PC-9 (cell line): ENCODE results near the gene ADORA1. TPM values are rescaled to one million over a fixed set of nuclear protein-coding genes. Genes with fewer than 3 reads are reported as not detected.

Experiments used
- BruUV-seq: library from RNA; stranded (reverse); fragments of 400-500 nt; replicated peaks from 2 replicates; lab custom pipeline; 2021; lab: Mats Ljungman, UMichigan
- CTCF ChIA-PET: fragments of 300-600 bp; sonication (Branson Sonifier 250); formaldehyde crosslinking; loops from one replicate; lab custom pipeline; 2022; ENCODE audit warnings: antibody characterized with exemption; lab: Charles Lee
- POLR2A ChIA-PET: fragments of 300-600 bp; sonication (Branson Sonifier 250); formaldehyde crosslinking; loops from one replicate; lab custom pipeline; 2022; ENCODE audit warnings: antibody characterized with exemption; ENCODE audit not compliant: unreplicated experiment; lab: Charles Lee
- DNase-seq, 2 experiments: peaks; one replicate each; pipeline versions ENCODE4 v3.0.0 to v3.0.0-alpha.2; 2015 to 2022; ENCODE audit warnings: mixed read lengths in 1 of 2
- H2AFZ ChIP-seq: fragments of 200-600 bp; sonication (generic); 2 replicates; pipeline ENCODE4 v1.8.1; 2017; ENCODE audit warnings: antibody characterized with exemption
- H3F3A ChIP-seq: fragments of 200-600 bp; sonication (generic); 2 replicates; pipeline ENCODE4 v1.8.1; 2017; ENCODE audit warnings: antibody characterized with exemption, mild to moderate bottlenecking, low read depth; ENCODE audit not compliant: insufficient read depth
- H3K27ac ChIP-seq: fragments of 200-600 bp; sonication (generic); 2 replicates; pipeline ENCODE4 v1.6.1; 2016; ENCODE audit warnings: mixed run types
- H3K27me3 ChIP-seq: fragments of 200-600 bp; sonication (generic); 2 replicates; pipeline ENCODE4 v1.6.1; 2016; ENCODE audit warnings: low read depth, mixed run types; ENCODE audit not compliant: insufficient read depth
- H3K36me3 ChIP-seq: fragments of 200-600 bp; sonication (generic); 2 replicates; pipeline ENCODE4 v1.6.1; 2016; ENCODE audit warnings: low read depth, mixed run types
- H3K4me1 ChIP-seq: fragments of 200-600 bp; sonication (generic); replicated peaks from 2 replicates; pipeline ENCODE4 v1.6.1; 2016; ENCODE audit warnings: mixed run types; ENCODE audit not compliant: insufficient read depth
- H3K4me2 ChIP-seq: fragments of 200-600 bp; sonication (generic); 2 replicates; pipeline ENCODE4 v1.6.1; 2017; ENCODE audit warnings: mixed run types
- H3K4me3 ChIP-seq: fragments of 200-600 bp; sonication (generic); 2 replicates; pipeline ENCODE4 v1.6.1; 2016; ENCODE audit warnings: mixed run types
- H3K79me2 ChIP-seq: fragments of 200-600 bp; sonication (generic); 2 replicates; pipeline ENCODE4 v1.6.1; 2017; ENCODE audit warnings: low read depth, mixed run types
- H3K9me2 ChIP-seq: fragments of 200-600 bp; sonication (generic); 2 replicates; pipeline ENCODE4 v1.8.1; 2017; ENCODE audit warnings: mild to moderate bottlenecking; ENCODE audit not compliant: insufficient read depth
- H3K9me3 ChIP-seq: fragments of 200-600 bp; sonication (generic); 2 replicates; pipeline ENCODE4 v1.8.1; 2016; ENCODE audit warnings: low read depth; ENCODE audit not compliant: insufficient read depth
- H4K20me1 ChIP-seq: fragments of 200-600 bp; sonication (generic); 2 replicates; pipeline ENCODE4 v1.8.1; 2017; ENCODE audit not compliant: insufficient read depth
- EZH2 ChIP-seq: fragments of 200-600 bp; sonication (generic); IDR thresholded peaks from 2 replicates; pipeline ENCODE4 v1.8.0; 2017; ENCODE audit warnings: antibody characterized with exemption, low read depth
- intact Hi-C: fragments of 100-400 bp; cut with micrococcal nuclease; formaldehyde crosslinking; loops from one replicate; pipeline ENCODE4 v1.10.0; 2022; ENCODE audit not compliant: unreplicated experiment
- total RNA-seq: library from RNA; stranded (reverse); gene quantifications from 2 replicates; pipeline ENCODE4 v1.2.3, GENCODE V29; 2021
- TF ChIP-seq, protein P1 (sequence below): fragments of 200-600 bp; sonication (generic); conservative IDR thresholded peaks from 2 replicates; pipeline ENCODE4 v1.6.1; 2017; ENCODE audit warnings: mixed run types, antibody characterized with exemption, mild to moderate bottlenecking, moderate library complexity

The ADORA1 gene
- total RNA-seq, 1 experiment from 2014 or later, result 8.3 TPM

DNA sequence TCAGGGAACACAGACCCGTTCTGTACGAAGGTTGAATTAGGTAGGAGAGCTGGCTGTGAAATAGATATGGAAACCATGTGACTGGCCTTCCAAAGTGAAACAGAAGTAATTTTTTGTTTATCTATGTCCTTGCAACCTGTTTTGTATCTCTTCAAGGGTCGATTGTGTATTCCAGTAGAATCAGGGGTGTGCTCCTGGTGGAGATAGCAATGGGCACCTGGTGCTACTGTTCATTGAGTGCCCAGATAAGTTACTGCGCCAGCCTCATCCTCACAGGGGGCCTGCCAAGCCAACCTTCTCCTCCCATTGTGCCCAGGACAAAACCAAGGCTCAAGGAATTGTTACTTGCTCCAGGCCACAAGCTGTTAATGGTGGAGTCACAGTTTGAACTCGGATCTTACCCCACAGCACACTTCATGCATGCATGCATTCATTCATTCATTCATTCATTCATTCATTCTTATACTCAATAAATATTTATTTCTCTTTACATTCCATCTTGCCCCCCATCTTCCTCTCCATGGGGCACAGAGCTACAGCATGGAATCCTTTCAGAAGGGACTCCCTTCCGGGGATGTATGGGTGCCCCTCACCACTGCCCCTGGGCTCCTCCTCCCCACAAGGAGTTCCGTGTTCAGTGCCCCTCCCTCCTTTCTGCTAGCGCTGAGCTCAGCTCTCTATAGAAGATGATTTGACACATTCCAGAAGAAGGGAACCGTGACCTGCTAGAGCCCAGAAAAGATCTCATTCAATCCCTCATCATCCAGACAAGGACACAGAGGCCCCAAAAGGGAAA is 24.0 kb downstream of the ADORA1 start:
- intact Hi-C loops, result loop anchor here (2.0 kb wide), 1 partner anchor 17 kb away; no protein-coding TSS in a partner anchor
- H3K9me3 ChIP-seq, result no peaks in the 10 kb centered on the region
- H3F3A ChIP-seq, result peaks cover 61% of the 10 kb centered on the region
- POLR2A ChIA-PET, result interaction anchor here (0.6 kb wide), 1 partner anchor 23 kb away, joined by 5 read pairs; no protein-coding TSS in a partner anchor
- CTCF ChIA-PET, result interaction anchor here (1.2 to 1.4 kb wide), 2 partner anchors 19 to 21 kb away, joined by 3 to 4 read pairs; no protein-coding TSS in a partner anchor
- no peak for TF ChIP-seq EZH2
- TF ChIP-seq, protein P1, sequence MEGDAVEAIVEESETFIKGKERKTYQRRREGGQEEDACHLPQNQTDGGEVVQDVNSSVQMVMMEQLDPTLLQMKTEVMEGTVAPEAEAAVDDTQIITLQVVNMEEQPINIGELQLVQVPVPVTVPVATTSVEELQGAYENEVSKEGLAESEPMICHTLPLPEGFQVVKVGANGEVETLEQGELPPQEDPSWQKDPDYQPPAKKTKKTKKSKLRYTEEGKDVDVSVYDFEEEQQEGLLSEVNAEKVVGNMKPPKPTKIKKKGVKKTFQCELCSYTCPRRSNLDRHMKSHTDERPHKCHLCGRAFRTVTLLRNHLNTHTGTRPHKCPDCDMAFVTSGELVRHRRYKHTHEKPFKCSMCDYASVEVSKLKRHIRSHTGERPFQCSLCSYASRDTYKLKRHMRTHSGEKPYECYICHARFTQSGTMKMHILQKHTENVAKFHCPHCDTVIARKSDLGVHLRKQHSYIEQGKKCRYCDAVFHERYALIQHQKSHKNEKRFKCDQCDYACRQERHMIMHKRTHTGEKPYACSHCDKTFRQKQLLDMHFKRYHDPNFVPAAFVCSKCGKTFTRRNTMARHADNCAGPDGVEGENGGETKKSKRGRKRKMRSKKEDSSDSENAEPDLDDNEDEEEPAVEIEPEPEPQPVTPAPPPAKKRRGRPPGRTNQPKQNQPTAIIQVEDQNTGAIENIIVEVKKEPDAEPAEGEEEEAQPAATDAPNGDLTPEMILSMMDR, result no peak
- DNase-seq, result no peak
- H3K79me2 ChIP-seq, result peaks cover 13% of the 10 kb centered on the region
- H4K20me1 ChIP-seq, result no peaks in the 10 kb centered on the region
- no peaks in the 10 kb centered on the region for H3K36me3 ChIP-seq
- peak overlapping the region; percentile 70 for H3K27ac ChIP-seq
- BruUV-seq, result no TSS peak
- no peaks in the 10 kb centered on the region for H3K27me3 ChIP-seq
- H3K4me1 ChIP-seq, result peaks cover 56% of the 10 kb centered on the region
- no peaks in the 10 kb centered on the region for H3K9me2 ChIP-seq
- H3K4me2 ChIP-seq, result peak overlapping the region; percentile 78
- H3K4me3 ChIP-seq, result no peak overlapping the region
- no peak overlapping the region for H2AFZ ChIP-seq

DNA sequence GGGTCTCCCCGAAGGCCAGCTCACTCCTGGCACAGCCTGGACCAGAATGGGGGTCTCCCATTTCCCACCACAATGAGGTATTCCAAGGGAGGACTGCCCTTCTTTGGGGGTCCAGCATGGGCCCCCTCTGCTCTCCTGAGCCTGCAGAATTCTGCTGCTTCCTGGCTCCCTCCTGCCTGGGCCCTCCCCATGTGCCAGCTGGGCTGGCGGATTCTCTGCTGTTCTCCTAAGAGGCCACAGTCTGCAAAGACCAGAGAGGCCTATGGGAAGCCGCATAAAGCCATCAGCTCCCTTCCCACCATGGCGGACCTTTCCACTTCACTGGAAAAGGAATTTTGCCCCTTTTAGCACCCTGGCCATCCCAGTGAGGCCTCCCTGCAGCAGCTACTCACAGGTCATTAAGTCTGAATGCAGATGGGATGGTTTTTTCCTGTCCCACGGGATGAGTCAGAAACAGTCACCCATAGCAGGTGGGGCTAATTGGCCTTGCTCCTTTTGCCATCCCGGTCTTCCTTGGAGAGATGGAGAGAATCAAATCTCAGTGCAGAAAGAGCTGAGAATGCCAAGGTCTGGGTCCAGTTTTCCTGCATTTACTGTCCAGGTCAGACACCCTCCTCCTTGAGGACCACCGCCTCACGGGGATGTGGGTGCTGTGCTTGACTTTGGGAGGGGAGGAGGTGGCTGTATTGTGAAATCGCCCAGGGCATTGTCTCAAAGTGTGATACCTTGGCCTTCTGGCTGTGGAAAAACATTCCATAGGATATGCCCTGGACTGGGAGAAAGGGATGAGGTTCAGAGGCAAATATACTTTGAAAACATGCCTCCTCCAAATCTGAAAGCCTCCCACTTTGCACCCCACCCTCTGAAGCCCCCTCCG is 24.9 kb downstream of the ADORA1 start:
- POLR2A ChIA-PET, result interaction anchor here (0.5 to 0.7 kb wide), 2 partner anchors 98 to 1355 kb away, joined by 3 to 9 read pairs; no protein-coding TSS in a partner anchor

More for the DNA sequence above, 24.9 kb downstream of the ADORA1 start:
- peaks cover 13% of the 10 kb centered on the region for H3K79me2 ChIP-seq
- no peaks in the 10 kb centered on the region for H3K9me2 ChIP-seq
- no TSS peak for BruUV-seq
- H4K20me1 ChIP-seq, result no peaks in the 10 kb centered on the region
- no peak for TF ChIP-seq EZH2
- TF ChIP-seq, protein P1, result no peak
- DNase-seq, result peak; percentile 60 to 91
- no peaks in the 10 kb centered on the region for H3K9me3 ChIP-seq
- H3K4me3 ChIP-seq, result peak overlapping the region; percentile 36; the same call in 1 of the 2 replicates
- peak overlapping the region; percentile 78 for H3K4me2 ChIP-seq
- intact Hi-C loops, result loop anchor here (2.0 kb wide), 1 partner anchor 18 kb away; no protein-coding TSS in a partner anchor
- H3K36me3 ChIP-seq, result 0 out of 2 replicates have a peak, but pooled peaks cover 1% of the 10 kb centered on the region
- peak overlapping the region; percentile 83 for H3K27ac ChIP-seq
- CTCF ChIA-PET, result interaction anchor here (1.2 to 1.4 kb wide), 2 partner anchors 19 to 20 kb away, joined by 3 to 4 read pairs; no protein-coding TSS in a partner anchor
- peaks cover 65% of the 10 kb centered on the region for H3K4me1 ChIP-seq
- H3K27me3 ChIP-seq, result no peaks in the 10 kb centered on the region
- peaks cover 66% of the 10 kb centered on the region for H3F3A ChIP-seq
- no peak overlapping the region for H2AFZ ChIP-seq
